Middle frontal gyrus (tissue), 1 donor: ENCODE measurements around the gene CD247.

ENCODE experiments used
- DNase-seq: peaks from one replicate; pipeline ENCODE4 v3.0.0-alpha.2; 2015; ENCODE audit warnings: low spot score; ENCODE audit errors: extremely low spot score

The CD247 gene

DNA sequence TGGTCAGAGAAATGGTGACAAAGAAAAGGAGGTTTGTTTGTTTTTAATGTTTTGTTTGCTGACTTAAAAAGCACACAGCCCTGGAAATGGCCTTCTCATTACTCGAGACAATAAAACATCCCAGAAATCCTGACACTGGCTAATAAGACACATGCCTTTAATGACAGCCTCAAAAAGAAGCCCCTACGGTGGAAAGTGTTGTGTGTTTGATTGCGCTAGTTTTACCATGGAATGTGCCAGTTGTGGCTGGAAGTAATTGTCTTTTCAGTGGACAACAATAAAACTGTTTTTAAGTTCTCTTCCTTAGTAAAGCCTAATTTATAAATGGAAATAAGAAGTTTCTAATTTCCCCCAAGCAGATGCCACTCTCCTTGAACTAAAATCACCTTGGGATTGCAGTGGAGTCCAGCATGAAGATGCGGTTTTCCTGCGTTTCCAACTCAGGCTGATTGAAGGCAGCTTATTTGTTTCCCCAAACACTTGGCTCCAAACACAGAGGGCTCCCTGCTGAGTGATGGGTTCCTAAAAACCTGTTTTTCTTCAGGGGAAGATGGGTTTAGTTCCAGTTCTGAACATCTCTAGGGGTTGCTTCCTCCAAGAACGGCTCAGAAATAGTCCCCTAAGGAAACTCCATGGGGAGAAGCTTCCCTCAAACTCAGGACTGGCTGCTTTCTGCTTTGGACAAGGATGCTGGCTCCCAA is 54.3 kb downstream of the CD247 start:
- no peak for DNase-seq

DNA sequence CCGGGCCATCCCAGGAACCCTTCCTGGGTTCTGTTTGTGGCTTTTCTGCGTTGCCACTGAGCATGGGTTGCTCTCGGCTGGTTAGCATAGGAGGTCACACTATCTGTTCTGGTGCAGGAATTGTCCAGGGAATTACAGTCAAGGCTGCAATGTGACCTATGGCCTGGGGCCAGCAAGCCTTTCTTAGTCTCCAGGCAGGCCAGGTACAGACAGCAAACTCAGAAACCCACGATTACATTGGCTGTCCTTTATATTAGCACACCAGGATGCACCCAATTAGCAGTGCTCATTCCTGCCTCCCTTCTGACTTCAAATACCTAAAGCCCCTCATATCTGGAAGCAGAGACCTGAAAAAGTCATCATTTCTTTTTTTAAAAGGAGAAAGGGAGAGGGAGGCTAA is 55.2 kb downstream of the CD247 start:
- DNase-seq = no peak

DNA sequence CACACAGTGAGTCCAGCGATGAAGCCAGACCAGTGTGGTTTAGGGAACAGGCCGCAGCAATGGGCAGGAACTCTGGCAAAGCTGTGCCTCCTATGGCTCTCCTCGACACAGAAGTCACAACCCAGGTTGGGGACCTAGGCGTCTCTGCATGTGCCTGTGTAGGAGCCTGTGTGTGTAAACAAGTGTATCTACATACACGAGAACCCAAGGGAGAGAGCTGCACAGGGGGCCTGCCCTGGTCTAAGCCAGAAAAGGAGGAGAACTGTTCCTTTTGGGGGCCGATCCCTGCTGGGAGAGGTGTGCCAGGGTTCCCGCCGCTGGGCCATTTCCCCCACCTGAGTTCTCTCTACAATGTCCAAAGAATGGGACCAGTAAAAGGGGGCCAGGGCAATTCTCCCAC is 56.0 kb downstream of the CD247 start:
- no peak for DNase-seq

- DNase-seq = peak; percentile 25
Observed at GRCh38 chr1:167460836-167461235, 57.5 kb downstream of the CD247 start.

DNA sequence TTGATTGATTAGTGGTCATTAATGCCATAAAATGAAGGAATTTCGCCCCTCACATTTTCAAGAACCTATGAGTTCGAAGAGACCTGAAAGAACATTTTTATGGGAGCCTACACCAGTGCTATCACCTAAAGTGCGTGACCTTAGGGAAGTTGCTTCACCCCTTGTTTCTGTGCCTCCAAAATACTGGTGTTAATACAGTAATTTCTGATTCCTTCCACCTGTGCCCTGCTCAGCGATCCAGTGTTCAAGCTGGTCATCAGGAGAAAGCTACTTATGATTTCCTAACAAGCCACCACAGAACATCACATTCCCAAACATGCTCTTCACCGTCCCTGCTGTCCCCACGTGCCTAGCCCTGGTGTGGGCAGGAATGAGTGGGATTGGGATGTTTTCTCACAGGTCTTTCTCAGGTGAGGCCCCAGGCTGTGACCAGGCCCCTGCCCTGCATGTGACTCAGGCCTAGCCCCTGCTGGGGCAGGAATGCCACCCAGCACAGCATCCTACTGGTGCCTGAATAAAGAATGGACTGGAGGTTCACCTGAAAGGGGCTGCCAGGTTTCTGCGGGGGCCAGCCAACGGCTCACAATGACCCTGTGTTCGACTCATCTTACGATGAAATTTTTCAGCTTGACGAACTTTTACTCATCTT is 60.3 kb downstream of the CD247 start:
- DNase-seq = no peak

DNA sequence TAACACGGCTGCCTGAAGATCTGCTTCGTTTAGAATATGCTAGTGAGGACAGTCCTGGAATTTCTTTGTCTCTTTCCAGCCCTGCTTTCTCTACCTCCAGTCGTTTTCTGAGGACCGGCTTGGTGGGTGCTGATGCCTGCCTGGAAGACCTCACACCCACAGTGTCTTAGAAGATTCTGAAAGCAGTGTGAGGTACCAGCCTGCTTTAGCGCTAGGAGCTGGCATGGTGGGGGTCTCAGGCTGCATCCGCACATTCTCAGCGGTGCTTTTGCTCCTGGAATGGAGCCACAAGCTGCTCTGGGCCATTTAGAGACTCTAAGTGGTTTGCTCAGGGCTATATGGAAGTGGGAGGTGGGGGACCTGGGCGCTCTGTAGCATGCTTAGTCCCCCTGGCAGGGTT is 61.4 kb downstream of the CD247 start:
- no peak for DNase-seq

DNA sequence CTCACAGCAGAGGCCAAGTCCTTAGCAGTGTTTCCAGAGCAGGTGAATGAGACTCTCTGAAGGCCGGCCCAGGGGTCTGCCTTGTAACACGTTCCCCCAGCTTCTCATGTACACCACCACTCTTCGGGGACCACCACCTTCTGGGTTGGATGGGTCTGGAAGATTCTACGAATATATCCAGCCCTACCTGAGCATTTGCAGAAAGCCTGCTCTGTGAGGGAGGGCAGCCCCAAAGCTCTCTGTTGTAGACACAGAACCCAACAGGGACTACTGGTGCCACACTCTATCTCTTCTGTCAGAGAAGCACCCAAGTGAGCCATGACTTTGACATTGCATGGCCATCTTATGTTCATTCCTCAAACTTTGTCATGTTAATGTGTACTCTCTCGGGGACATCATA is 61.8 kb downstream of the CD247 start:
- no peak for DNase-seq

DNA sequence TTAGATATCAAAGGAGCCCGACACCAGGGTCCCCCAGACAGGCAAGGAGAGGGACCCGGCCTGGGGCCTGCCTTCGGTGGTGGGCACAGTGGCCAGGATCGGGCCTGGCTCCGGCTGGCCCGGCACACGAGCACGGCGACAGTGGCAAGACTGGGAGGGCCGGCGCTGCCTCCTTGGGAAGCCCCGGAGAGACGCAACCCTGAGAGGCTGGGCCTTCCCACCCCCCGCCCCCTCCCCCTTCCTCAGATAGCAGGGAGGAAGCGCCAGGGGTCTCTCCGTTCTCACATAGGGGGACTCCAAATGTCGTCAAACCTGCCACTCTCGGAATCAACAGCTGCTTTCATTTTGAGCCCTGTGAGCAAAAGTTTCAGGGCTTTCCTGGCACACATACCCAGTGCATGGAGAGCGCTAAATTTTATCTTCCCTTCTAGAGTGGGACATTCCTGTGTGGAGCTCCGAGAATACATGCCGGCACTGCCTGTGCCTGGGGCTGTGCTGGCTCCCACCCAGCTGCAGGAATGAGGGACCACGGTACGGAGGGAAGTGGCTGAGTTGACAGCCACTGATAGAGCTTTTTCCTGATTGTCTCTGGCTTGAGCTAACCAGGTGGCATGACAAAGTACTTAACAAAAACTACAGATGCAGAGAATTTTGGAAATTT is 62.4 kb downstream of the CD247 start:
- DNase-seq = no peak

GRCh38 chr1:167454894-167455785 is 63.2 kb downstream of the CD247 start:
- no peak for DNase-seq

- DNase-seq = no peak
Observed at GRCh38 chr1:167454304-167454893, 63.9 kb downstream of the CD247 start.

GRCh38 chr1:167453123-167453522 is 65.2 kb downstream of the CD247 start:
- DNase-seq = no peak

- DNase-seq = no peak
Observed at GRCh38 chr1:167452483-167452882, 65.8 kb downstream of the CD247 start.

DNA sequence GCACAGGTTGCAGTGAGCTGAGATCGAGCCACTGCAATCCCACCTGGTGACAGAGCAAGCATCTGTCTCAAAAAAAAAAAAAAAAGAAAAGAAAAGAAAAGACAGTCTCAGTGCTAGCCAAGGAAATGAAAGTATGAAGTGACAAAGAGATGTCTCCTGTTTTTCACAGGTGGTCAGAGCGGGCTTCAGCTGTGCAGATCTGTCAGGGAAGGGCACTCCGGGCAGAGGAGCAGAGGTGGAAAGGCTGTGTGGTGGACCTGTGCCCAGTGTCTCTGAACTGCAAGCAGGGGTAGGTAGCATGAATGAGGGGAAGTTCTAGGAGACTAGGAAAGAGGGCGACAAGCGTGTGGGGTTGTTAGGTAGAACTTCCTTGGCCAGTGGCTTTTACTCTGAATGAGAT is 67.5 kb downstream of the CD247 start:
- no peak for DNase-seq

- no peak for DNase-seq
Observed at GRCh38 chr1:167447521-167448136, 70.7 kb downstream of the CD247 start.

DNA sequence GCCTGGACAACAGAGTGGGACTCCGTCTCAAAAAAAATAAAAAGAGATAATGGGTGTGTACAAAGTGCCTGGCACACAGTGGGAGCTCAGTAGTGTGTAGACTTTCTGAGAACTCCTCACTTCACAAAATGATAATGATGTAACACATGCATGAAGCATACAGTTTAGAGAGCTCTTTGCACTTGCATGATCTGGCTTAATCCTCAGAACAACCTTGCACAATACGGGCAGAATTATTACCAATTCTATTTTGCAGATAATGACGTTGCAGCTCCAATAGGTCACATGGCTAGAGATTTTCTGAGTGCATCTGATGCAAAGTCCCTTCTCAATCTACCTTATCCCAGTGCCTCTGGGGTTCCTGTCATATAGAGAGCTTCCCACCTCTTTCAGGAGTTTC is 71.4 kb downstream of the CD247 start:
- DNase-seq = no peak

DNA sequence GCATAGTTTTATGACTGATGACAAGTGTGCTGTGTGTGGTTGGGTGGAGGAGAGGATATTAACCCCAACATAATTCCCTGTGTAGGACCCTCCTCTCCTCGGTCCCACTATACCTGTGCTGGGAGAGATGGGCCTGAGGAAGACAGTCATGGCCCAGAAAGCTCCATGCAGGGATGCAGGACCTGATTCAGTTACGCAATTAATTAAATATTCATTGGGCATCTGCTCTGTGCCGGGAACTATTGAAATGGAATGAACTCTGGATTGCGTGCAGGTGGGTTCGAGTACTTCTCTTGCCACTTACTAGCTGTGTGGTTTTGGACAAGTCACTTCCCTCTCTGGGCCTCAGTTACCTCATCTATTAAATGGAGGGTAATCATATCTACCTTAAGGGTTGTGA is 74.6 kb downstream of the CD247 start:
- DNase-seq = no peak

- DNase-seq = no peak
Observed at GRCh38 chr1:167442854-167443565, 75.3 kb downstream of the CD247 start.

DNA sequence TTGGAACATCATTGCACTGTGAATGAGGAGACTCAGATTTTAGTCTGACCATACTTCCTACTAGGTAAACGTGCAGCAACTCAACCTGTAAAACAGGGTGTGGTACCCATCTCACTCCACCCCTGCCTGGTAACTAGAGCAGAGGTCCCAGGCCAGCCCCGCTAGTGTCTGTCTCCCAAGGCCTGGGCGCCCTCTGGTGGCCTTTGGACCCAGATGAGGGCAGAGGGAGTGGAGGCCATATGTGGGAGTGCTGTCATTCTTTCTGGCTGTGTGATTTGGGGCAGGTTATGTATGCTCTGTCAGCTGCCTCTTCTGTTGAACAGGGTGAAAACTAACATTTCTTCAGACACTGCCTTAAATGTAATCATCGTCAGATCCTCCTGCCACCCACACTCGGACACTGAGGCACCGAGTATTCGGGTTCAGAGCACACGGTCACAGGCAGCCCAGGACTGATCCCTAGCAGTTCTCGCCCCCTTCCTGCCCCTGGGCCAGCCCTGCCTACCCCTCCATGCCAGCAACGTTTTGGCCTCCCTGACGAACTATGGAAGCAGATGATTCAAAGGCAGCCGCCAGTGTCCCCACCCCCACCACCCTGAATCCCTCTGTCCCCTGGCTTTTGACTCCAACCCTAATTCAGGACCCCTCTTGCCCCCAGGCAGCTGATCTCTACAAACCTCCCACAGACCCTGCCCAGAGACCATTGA is 76.0 kb downstream of the CD247 start:
- DNase-seq = peak; percentile 40

DNA sequence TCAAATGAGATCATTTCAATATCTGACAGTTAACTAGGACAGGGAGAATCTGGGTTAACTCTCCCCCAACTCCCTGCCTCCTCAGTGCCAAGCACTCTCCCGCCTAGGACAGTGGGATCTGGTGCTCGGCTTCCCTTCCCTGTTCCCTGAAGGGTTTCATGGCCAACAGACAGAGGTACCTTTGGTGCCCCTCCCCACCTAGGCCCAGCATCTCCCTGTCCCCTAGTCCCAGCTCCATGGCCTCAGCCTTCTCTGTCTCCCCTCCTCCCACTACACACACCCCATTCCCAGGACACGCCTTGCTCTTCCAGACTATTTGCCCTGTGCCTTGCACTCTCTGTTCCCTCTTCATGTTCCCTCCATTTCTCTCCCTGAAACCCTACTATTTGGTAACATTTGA is 77.1 kb downstream of the CD247 start:
- DNase-seq = no peak

DNA sequence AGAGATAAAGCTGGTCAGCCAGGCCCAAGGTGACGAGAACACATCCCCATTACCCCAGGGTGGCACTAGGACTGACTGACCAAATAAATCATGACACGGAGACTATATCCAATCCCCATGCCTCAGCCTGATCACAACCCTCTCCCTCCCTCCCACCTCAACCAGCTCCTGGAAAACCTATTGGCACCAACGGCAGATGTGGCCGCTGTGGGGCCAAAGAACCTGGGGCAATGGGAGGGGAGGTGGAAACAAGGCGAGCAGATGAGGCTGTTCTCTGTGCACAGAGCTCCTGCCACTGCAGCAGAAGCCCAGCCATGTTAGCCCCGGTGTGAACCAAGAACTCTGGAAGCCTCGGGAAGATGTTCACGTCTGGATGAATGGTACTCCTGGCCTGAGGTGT is 77.6 kb downstream of the CD247 start:
- DNase-seq = no peak
